MCF 10A (cell line): Measurements from ENCODE around the gene KCTD15. TPM values are rescaled to one million over a fixed set of nuclear protein-coding genes. Genes with fewer than 3 reads are reported as not detected.

Experiments used
- Bru-seq: library from RNA; stranded (reverse); fragments of 400-500 nt; gene quantifications from one replicate; lab custom pipeline; 2021; lab: Mats Ljungman, UMichigan
- BruChase-seq, 2 experiments: library from RNA; stranded (reverse); fragments of 400-500 nt; gene quantifications; one replicate each; lab custom pipeline; 2021; lab: Mats Ljungman, UMichigan
- BruUV-seq: library from RNA; stranded (reverse); fragments of 400-500 nt; replicated peaks from 2 replicates; lab custom pipeline; 2021; lab: Mats Ljungman, UMichigan
- CTCF ChIA-PET: fragments of 300-600 bp; sonication (Branson Sonifier 250); formaldehyde crosslinking; extraction: SDS; loops from one replicate; lab custom pipeline; 2021; ENCODE audit warnings: antibody characterized with exemption, inconsistent platforms; lab: Yijun Ruan, JAX
- POLR2A ChIA-PET: fragments of 300-600, 350-650 bp; sonication (Branson Sonifier 250); formaldehyde crosslinking; extraction: SDS; loops from one replicate; lab custom pipeline; 2020; ENCODE audit warnings: antibody characterized with exemption, inconsistent platforms; lab: Yijun Ruan, JAX
- DNase-seq: peaks from one replicate; pipeline ENCODE4 v3.0.0-alpha.2; 2018; ENCODE audit not compliant: unreplicated experiment
- H3K27ac Mint-ChIP-seq: one replicate; pipeline ENCODE4 v1.8.0; 2022; ENCODE audit warnings: mild to moderate bottlenecking, low read depth, mixed read lengths; ENCODE audit not compliant: unreplicated experiment
- H3K27me3 Mint-ChIP-seq: one replicate; pipeline ENCODE4 v1.8.0; 2022; ENCODE audit warnings: mixed read lengths; ENCODE audit not compliant: insufficient read depth, unreplicated experiment
- H3K36me3 Mint-ChIP-seq: one replicate; pipeline ENCODE4 v1.8.0; 2022; ENCODE audit warnings: mild to moderate bottlenecking, moderate library complexity, mixed read lengths; ENCODE audit not compliant: insufficient read depth, unreplicated experiment
- H3K4me1 Mint-ChIP-seq: one replicate; pipeline ENCODE4 v1.8.0; 2022; ENCODE audit warnings: mixed read lengths; ENCODE audit not compliant: insufficient read depth, unreplicated experiment
- H3K4me3 Mint-ChIP-seq: one replicate; pipeline ENCODE4 v1.8.0; 2022; ENCODE audit warnings: mild to moderate bottlenecking, moderate library complexity, mixed read lengths; ENCODE audit not compliant: unreplicated experiment
- H3K9me3 Mint-ChIP-seq: one replicate; pipeline ENCODE4 v1.8.0; 2022; ENCODE audit warnings: mixed read lengths; ENCODE audit not compliant: unreplicated experiment
- CTCF ChIP-seq: fragments of 200-600 bp; IDR thresholded peaks from one replicate; pipeline ENCODE4 v1.8.0; 2022; ENCODE audit warnings: antibody characterized with exemption, mild to moderate bottlenecking; ENCODE audit not compliant: unreplicated experiment
- intact Hi-C: fragments of 100-400 bp; cut with micrococcal nuclease; formaldehyde crosslinking; loops from 2 replicates; pipeline ENCODE4 v1.14.1; 2022
- long read RNA-seq: library from polyadenylated mRNA; stranded (forward); transcript quantifications from one replicate; pipeline ENCODE4 v2.0.0, GENCODE V29; 2022
- total RNA-seq: library from RNA; stranded (reverse); gene quantifications from 2 replicates; pipeline ENCODE4 v1.2.3, GENCODE V29; 2022

KCTD15 gene
- 53.7 and 56.5 TPM in 2 replicates for total RNA-seq
- percentile 62 among the genes with signal in this experiment for Bru-seq, nascent RNA
- BruChase-seq, experiment 1, labeled RNA remaining after a 6-hour chase: percentile 87 among the genes with signal in this experiment
- percentile 73 among the genes with signal in this experiment for BruChase-seq, experiment 2, labeled RNA remaining after a 2-hour chase
- long read RNA-seq, partial matches to known transcripts: 28 of 46 reads
- long read RNA-seq, other reads (novel, unspliced or antisense): 13 of 46 reads

GRCh38 chr19:33796164-33796875 lies at the start of gene KCTD15:
KCTD15 (plus strand) TSS chr19:33796870; CDS start chr19:33800455, 3,585 bp downstream.
- ChIA-PET CTCF (interaction anchor here (0.6 to 6.3 kb wide), 7 partner anchors 11 to 300 kb away, joined by 4 to 62 read pairs (median 6); no protein-coding TSS in a partner anchor), POLR2A (interaction anchor here (0.6 to 4.8 kb wide), 8 partner anchors 8 to 632 kb away, joined by 3 to 47 read pairs (median 4); partner anchors contain the start of gene UBA2)
- DNase-seq: peak; percentile 53
- TF ChIP-seq CTCF: no peak
- intact Hi-C loops: loop anchor here (1.0 to 10.0 kb wide), 2 partner anchors 24 to 108 kb away; no protein-coding TSS in a partner anchor
- Mint-ChIP-seq H3K27me3 (no peaks in the 10 kb centered on the region), H3K27ac (peak within 1 kb of the TSS; percentile 75), H3K9me3 (no peaks in the 10 kb centered on the region), H3K4me1 (no peaks in the 10 kb centered on the region), H3K4me3 (peak within 1 kb of the TSS; percentile 77), H3K36me3 (peaks cover 24% of the 10 kb centered on the region)
- BruUV-seq: no TSS peak

- Mint-ChIP-seq H3K36me3 (no peaks in the 10 kb centered on the region), H3K4me1 (no peaks in the 10 kb centered on the region), H3K9me3 (no peaks in the 10 kb centered on the region), H3K27ac (no peak overlapping the region), H3K27me3 (peaks cover 12% of the 10 kb centered on the region), H3K4me3 (no peak overlapping the region)
- ChIA-PET POLR2A (no interaction called here), CTCF (interaction anchor here (0.6 to 2.6 kb wide), 4 partner anchors 24 to 562 kb away, joined by 3 to 13 read pairs (median 3); no protein-coding TSS in a partner anchor)
- TF ChIP-seq CTCF: no peak
- BruUV-seq: no TSS peak
- intact Hi-C loops: no loop called here
- no peak for DNase-seq
These were observed 49.4 kb upstream of the KCTD15 start for GRCh38 chr19:33747273-33747672.

GRCh38 chr19:33748231-33748630 lies 48.4 kb upstream of the KCTD15 start:
- no peak overlapping the region for H3K27ac Mint-ChIP-seq
- CTCF ChIA-PET: interaction anchor here (0.7 to 2.6 kb wide), 3 partner anchors 23 to 333 kb away, joined by 3 to 13 read pairs (median 3); no protein-coding TSS in a partner anchor
- no TSS peak for BruUV-seq
- intact Hi-C loops: no loop called here
- no peaks in the 10 kb centered on the region for H3K9me3 Mint-ChIP-seq
- H3K27me3 Mint-ChIP-seq: peaks cover 12% of the 10 kb centered on the region
- POLR2A ChIA-PET: no interaction called here
- DNase-seq: no peak
- H3K36me3 Mint-ChIP-seq: no peaks in the 10 kb centered on the region
- no peak for TF ChIP-seq CTCF
- no peak overlapping the region for H3K4me3 Mint-ChIP-seq
- no peaks in the 10 kb centered on the region for H3K4me1 Mint-ChIP-seq

- intact Hi-C loops: no loop called here
- no peak overlapping the region for H3K4me3 Mint-ChIP-seq
- peaks cover 12% of the 10 kb centered on the region for H3K27me3 Mint-ChIP-seq
- H3K4me1 Mint-ChIP-seq: no peaks in the 10 kb centered on the region
- no peaks in the 10 kb centered on the region for H3K9me3 Mint-ChIP-seq
- no peak for TF ChIP-seq CTCF
- CTCF ChIA-PET: interaction anchor here (0.7 to 2.6 kb wide), 2 partner anchors 22 to 324 kb away, joined by 3 to 13 read pairs; no protein-coding TSS in a partner anchor
- BruUV-seq: no TSS peak
- no peak overlapping the region for H3K27ac Mint-ChIP-seq
- H3K36me3 Mint-ChIP-seq: no peaks in the 10 kb centered on the region
- POLR2A ChIA-PET: no interaction called here
- DNase-seq: no peak
These were observed 47.7 kb upstream of the KCTD15 start for GRCh38 chr19:33749016-33749415.
